Activated T-cell treated with anti-CD3 and anti-CD28 coated beads for 48 hours (primary cell): ENCODE results near the gene NEDD4L.
A peak's percentile ranks its signal among the peaks of the same experiment; 100 is the strongest.

Experiments used
- DNase-seq: peaks from one replicate; pipeline ENCODE4 v3.0.0-alpha.2; 2020; ENCODE audit warnings: low read depth

Gene NEDD4L

GRCh38 chr18:58292638-58293037 is 248.6 kb downstream of the NEDD4L start:
- DNase-seq = no peak

DNA sequence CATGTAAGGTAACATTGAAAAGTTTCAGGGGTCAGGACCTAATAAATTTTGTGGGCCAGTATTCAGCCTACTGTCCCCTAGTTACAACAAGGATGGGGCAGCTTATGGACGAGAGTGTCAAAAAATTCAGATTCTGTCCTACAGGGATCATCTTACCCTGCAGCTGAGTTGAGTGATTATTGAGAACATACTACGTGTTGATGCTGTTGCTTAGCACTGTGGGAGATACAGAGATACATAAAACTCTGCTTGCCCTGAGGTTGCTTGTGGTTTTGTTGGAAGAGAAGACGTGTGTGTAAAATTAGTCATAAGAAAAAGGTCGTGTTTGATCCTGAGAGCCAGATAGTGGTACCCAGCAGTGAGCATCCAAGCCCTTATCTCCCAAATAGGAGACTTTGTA is 253.2 kb downstream of the NEDD4L start:
- no peak for DNase-seq

DNA sequence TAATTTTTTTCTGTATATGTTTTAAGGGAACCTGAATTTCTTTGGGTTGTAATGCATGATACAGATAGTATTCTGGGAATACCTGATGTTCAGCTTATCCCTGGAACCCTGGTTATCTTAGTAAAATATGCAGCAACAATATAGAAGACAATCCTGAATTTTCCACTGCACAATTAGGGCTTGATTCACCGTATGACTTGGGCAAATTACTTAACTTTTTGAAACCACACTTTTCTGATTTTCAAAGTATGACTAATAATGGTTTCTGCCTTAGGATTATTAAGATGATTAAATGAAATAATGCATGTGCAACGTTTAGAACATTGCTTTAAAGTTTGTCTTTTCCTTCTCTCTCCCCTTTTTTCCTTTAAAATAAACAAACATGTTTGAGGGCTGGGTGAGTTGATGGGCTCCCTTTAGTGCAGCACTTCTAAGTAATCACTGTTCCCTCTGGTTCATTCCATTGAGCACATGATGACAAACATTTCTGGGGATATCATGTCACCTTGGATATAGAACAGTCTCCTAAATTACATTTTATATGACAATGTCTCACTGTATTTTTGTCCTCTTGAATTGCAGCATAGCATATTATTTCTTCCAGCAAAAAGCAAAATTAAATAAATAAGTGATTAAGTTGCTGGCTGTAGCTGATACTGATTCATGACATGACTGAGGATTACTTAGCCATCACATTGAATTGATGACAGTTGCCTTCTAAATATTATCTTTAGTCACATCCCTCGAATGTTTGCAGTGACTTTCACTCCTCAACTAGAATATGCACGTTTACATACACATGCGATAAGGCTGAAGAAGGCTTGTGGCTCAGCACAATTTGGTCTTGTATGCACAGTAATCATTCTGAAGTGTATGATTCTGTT is 254.5 kb downstream of the NEDD4L start:
- no peak for DNase-seq

GRCh38 chr18:58299135-58299473 is 255.1 kb downstream of the NEDD4L start:
- DNase-seq = no peak

- no peak for DNase-seq
These were observed 255.9 kb downstream of the NEDD4L start for GRCh38 chr18:58299936-58300335.

GRCh38 chr18:58300867-58301266 is 256.8 kb downstream of the NEDD4L start:
- DNase-seq = no peak

GRCh38 chr18:58302811-58303210 is 258.8 kb downstream of the NEDD4L start:
- DNase-seq = no peak

DNA sequence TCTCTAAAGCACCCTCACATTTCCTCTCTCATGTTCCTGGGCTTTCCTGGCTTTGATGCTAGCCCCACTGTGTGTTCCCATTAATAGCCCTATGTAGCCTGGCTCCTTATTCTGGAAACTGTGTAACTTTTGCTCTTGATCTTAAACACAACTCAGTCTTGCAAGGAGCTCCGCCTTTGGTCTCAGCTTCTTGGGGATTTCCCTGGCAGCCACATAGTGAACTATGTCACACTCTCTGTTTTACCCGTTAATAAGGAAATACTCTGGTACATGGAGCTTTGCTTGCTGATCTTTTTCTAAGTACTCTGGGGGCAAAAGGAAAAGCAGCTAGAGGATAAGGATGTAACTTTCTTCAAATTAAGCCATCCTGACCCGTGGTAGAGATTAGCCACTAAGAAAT is 259.3 kb downstream of the NEDD4L start:
- no peak for DNase-seq

DNA sequence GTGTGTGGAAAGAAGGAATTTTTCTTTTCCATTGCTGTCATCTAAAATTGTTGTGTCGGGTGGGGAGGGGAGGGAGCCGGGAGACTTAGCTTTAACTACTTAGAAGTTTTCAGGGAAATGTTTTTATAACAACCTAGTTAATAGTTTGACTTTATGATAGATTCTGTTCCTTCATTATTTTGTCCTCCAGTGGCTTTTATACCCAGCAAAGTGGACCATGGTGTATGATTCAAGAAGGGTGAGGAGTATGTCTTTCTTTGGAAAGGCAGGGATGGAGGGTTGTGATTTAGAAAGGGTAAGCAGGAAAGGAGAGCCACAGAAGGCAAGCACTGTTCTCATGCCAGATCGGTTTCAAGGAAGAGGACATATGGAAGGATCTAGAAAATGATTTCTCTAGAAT is 261.8 kb downstream of the NEDD4L start:
- DNase-seq = no peak

DNA sequence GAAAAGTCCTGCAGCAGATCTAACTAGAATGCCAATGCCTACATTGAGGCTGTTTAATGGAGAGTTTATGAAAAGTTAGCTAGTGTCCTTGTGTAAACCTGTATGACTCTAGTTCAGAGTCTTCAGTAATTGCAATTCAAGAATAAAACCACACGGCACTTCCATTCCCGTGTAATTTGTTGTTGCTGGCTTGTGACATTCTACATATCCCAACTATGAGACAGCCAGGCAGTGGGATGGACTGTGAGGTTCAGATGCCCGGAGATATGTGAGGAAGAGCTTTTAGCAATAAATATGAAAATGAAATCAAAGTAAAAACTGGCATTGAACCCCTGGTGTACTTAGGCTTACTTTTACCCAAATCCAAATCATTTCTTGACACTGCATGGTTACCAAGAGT is 263.4 kb downstream of the NEDD4L start:
- DNase-seq = no peak

GRCh38 chr18:58308463-58308862 is 264.4 kb downstream of the NEDD4L start:
- no peak for DNase-seq

- DNase-seq = no peak
These were observed 265.1 kb downstream of the NEDD4L start for GRCh38 chr18:58309099-58309498.

GRCh38 chr18:58309610-58310239 is 265.7 kb downstream of the NEDD4L start:
- DNase-seq = no peak

- peak; percentile 37 for DNase-seq
These were observed 266.5 kb downstream of the NEDD4L start for GRCh38 chr18:58310517-58310916.

DNA sequence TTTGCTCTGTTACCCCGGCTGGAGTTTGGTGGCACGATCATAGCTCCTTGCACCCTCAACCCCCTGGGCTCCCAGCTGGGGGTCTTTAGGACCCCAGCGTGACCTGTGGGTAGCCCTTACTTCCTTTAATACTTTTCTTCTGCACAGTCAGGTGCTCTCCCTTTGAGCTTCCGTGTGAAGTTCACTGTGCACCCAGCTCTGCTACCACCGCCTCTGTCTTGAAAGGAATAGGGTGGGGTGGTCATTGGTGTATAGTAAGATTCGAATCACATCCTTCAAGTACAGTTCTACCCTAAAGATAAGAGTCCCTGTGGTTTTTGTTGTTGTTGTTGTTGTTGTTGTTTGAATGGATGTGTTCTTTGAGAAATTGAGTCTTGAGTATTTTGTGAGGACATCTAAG is 267.4 kb downstream of the NEDD4L start:
- DNase-seq = no peak

DNA sequence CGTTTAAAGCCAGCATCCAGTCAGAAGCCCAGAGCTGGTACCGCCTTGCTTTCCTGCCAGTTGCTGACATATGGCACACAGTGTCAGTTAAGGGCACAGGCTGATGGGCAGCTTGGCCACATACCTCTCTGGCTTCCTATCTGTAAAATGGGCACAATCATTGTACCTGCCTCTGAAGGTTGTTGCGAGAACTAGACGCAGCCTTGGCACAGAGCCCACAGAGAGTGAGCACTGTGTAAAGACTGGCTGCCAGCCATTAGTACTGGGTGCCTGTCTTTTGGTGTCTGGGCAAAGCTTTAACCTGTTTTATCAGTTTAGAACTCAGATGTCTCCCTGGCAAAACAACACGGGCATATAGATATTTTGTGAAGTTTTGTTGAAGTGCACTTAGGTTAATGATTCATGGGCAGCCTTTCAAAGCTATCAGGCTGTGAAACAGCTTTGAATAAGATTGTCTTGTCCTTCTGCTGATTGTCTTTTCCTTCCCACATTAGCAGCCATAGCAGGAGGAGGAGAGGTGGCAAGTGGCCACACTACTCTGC is 269.5 kb downstream of the NEDD4L start:
- DNase-seq = no peak

DNA sequence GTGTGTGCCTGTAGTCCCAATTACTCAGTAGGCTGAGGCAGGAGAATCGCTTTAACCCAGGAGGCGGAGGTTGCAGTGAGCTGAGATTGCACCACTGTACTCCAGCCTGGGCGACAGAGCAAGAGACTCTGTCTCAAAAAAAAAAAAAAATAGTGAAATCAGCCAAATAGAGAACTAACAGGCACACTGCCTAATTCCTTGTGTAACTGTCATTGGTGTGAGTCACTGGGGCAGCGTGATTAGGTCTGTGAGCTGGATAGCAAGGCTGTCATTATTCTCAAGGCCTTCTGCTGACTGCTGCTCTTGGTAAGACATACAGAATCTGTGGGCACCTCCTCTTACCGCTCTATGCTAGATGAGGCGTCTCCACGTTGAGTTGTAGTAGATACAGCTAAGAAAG is 270.3 kb downstream of the NEDD4L start:
- no peak for DNase-seq

DNA sequence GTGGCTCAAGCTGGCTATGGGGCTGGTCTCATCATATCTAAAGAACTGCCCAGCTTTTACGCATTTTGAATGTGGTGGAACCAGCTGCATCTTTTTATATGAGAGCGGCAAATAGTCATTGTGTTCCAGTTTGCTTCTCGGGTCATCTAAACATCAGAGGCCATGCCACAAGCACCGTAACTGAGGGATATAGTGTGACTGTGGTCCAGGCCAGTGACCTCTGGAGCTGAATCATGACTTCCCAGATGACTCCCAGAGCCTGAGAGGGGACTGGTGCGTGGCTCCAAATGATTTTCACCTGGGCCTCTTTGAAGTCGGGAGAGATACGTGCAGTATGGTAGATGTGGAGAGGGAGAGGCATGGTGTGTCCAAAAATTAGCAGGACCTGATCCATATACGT is 271.0 kb downstream of the NEDD4L start:
- no peak for DNase-seq

GRCh38 chr18:58315739-58316215 is 271.8 kb downstream of the NEDD4L start:
- no peak for DNase-seq

DNA sequence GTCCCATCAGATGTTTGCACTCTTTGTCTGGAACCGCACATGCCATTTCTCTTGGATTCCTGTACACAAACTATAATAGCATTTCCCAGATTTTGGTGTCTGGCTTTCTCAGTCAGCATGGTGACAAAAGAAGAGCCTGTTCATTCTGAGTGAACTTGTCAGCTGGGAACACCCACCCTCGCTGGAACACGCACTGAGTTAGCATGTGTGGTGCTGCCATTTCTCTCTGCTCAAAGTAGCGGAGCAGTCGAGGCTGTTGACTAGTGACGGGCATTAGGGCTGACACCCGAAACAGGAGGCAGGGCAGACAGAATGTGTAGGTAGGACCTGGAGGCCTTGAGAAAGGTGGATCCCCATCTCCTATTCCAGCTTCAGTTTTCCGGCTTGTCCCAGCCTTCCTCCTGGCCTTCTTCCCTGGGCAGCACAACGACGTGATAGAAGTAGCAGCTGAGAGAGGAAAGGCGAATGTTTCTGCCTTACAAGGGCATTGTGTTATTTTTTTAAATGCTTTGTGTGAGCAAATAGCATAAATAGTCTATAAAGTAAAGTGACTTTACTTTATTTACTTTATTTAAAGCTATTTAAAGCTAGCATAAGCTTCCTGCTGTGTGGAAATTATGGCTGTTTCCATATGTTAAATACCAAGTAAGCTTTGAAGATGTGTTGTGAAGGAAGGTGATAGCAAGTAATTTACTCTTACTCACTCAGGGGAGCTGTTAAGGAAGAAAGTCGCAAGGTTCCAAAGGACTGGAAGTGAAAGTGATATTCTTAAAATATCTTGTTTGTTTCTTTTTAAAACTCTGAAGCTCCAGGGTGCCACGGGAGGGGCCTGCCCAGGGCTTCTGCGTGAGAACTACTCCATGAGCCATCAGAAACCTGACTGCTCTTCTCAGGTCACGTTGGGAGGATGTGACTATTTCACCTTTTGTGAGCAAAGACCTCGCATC is 272.6 kb downstream of the NEDD4L start:
- no peak for DNase-seq

- no peak for DNase-seq
These were observed 275.7 kb downstream of the NEDD4L start for GRCh38 chr18:58319719-58320118.

- DNase-seq = no peak
These were observed 277.0 kb downstream of the NEDD4L start for GRCh38 chr18:58320907-58321561.
